ENCODE data around the gene GLIS1. TPM values are rescaled to one million over a fixed set of nuclear protein-coding genes. Genes with fewer than 3 reads are reported as not detected.

GLIS1 gene
- total and polyA plus RNA-seq, 2 experiments from 2014 or later = 0.77 to 0.95 TPM

DNA sequence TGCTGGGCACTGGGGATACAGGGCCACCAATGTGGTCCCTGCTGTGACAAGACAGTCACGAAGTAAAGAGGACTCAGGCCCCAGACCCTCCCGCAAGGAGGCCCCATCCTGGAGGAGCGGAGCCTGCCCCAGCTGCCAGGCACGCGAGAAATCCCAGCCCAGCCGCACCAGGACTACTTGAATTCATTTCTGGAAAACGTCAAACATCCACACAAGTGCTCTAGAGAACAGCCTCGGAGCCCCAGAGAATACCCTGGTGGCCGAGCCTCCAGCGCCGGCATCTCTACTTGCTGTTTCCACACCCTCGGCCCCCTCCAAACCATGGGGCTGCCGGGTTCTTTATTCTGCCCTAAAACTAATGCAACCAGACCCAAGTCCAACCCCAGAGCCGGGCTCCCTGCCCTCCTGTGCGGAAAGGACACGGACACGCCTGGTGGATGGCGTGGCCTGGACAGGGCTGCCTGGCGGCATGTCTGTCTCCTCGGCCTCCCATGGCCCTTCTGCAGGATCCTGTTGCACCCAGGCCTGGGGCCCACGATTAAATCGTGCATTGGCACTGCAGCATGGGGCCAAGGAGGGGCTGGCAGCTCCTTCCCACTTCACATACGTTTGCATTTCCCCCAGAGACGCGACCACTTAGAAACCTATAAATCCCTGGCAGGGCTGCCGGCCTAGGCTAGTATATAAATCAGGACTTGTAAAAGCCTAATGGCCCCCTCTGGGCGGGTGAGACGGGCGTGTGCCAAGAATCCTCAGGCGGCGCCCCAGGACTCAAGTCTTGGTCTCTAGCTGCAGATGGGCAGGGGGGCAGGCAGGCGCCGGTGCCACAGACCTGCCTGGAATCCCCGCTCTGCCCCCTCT is 238.5 kb downstream of the GLIS1 start:
- Histone ChIP-seq H3K27ac (no peak overlapping the region), H3K9me3 (ENCODE audit: low read depth) (no peaks in the 10 kb centered on the region), H3K4me3 (no peak overlapping the region), H3K36me3 (no peaks in the 10 kb centered on the region), H3K4me1 (ENCODE audit: low read depth) (peaks cover 16% of the 10 kb centered on the region), H3K27me3 (no peaks in the 10 kb centered on the region)
- TF ChIP-seq, protein P1, sequence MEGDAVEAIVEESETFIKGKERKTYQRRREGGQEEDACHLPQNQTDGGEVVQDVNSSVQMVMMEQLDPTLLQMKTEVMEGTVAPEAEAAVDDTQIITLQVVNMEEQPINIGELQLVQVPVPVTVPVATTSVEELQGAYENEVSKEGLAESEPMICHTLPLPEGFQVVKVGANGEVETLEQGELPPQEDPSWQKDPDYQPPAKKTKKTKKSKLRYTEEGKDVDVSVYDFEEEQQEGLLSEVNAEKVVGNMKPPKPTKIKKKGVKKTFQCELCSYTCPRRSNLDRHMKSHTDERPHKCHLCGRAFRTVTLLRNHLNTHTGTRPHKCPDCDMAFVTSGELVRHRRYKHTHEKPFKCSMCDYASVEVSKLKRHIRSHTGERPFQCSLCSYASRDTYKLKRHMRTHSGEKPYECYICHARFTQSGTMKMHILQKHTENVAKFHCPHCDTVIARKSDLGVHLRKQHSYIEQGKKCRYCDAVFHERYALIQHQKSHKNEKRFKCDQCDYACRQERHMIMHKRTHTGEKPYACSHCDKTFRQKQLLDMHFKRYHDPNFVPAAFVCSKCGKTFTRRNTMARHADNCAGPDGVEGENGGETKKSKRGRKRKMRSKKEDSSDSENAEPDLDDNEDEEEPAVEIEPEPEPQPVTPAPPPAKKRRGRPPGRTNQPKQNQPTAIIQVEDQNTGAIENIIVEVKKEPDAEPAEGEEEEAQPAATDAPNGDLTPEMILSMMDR (IDR thresholded peaks at IDR 0.05; ENCODE audit: low read depth, low read length) = no peak
- peak in 1 of 2 donors; percentile 83 for DNase-seq (ENCODE audit: low read depth in 1 of 2, low spot score in 1 of 2)

DNA sequence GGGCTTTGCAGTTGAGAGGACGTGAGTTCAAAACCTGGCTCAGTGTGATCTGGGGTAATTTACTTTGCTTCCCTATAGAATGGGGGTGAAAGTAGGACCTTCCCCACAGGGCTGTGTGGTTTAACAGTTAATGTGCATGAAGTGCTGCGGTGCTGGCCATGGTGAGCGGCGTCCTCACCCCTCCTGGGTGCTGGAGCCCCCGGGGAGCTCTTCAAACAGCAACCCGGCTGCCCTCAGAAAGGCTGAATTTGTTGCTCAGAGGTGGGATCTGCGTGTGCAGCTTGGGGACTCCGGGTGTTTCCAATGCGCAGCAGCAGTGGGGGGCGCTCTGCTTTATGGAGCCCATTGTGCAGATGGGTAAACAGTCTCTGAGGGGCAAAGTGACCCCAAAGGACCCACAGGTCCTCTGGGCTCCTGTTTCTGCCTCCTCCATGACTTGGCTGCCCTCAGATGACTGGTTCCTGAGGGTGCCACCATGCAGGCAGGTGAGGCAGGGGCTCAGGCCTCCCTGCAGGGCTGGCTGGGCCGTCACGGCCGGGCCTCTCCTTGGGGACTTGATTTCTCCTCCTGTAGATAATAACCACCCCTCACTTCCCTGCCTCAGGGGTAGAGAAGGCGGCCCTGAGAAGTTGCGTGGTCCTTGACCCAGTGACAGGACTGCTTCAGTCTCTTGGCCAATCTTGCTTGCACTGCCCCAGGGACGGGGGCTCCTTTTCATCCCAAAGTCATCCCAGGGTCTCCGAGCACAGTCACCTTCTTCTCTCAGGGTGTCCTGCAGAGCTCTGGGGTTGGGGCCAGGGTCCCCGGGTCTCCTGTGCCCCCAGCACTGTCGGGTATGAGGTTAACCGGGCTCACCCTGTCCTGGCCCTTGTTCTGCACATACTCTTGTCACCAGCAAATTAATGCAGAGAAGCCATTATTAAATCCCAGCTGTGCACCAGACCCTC is 239.4 kb downstream of the GLIS1 start:
- no peaks in the 10 kb centered on the region for H3K36me3 ChIP-seq
- no peaks in the 10 kb centered on the region for H3K9me3 ChIP-seq (ENCODE audit: low read depth)
- peaks cover 16% of the 10 kb centered on the region for H3K4me1 ChIP-seq (ENCODE audit: low read depth)
- H3K27ac ChIP-seq = no peak overlapping the region
- no peak for DNase-seq (ENCODE audit: low read depth in 1 of 2, low spot score in 1 of 2)
- TF ChIP-seq, protein P1 (IDR thresholded peaks at IDR 0.05; ENCODE audit: low read depth, low read length) = no peak
- H3K27me3 ChIP-seq = no peaks in the 10 kb centered on the region
- H3K4me3 ChIP-seq = no peak overlapping the region

DNA sequence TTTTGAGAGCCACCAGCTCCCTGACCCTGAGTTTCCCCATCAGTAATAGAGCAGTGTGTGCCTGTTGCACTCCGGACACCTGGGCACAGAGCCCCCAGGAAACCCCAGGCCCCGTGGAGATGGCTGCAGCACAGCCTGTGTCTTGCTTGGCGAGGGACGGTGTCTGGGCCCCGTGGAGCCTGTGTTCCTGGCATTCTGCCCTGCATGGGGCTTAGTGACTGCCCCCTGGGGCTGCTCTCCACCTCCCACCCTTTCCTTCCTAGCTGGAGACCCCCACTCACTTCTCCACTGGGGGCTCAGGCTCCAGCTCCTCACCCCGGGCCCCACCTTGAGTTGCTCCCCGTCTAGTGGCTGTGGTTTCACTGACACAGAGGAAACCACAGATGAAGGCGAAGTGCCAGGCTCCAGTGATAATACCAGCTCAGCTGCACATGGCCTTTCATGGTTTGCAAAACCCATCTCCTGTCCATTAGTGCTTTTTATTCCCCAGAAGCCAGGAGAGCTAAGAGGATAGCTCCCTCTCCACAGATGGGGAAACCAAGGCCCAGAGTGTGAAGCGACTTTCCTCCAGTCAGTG is 240.3 kb downstream of the GLIS1 start:
- Histone ChIP-seq H3K4me3 (no peak overlapping the region), H3K36me3 (no peaks in the 10 kb centered on the region), H3K27me3 (no peaks in the 10 kb centered on the region), H3K4me1 (ENCODE audit: low read depth) (peaks cover 12% of the 10 kb centered on the region), H3K9me3 (ENCODE audit: low read depth) (no peaks in the 10 kb centered on the region), H3K27ac (no peak overlapping the region)
- TF ChIP-seq, protein P1 (IDR thresholded peaks at IDR 0.05; ENCODE audit: low read depth, low read length) = no peak
- DNase-seq (ENCODE audit: low read depth in 1 of 2, low spot score in 1 of 2) = peak in 1 of 2 donors; percentile 65

DNA sequence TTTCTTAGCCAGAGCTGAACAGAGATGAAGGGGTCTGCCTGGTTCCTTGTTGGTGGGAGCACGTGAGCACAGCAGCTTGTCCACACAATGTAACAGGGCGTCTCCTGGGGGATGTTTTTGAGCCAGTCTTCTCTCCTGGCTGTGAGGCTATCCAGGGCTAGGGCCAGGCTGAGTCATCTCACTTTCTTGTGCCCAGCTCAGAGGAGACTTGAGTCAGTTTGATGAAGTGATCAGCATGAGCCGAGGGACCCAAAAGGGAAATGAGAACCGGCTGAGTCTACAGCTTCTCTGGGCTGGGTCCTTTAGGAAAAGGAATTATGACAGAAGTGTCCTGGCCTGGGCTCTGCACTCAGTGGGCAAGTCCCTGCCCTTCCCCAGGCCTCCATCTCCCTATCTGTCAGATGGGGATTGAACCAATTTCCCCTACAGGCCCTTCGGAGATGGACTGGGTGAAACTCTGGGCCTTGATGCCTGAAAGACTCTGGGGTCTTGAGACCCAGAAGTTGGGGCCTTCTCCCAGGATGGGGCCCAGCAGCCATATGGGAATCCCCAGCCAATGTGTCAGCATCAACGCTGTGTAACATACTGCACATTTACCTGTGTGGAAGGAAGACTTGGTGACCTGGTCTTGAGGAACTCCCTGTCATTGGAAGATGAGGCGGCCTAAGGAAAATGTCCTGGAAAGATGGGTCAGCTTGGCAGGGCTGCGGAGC is 243.2 kb downstream of the GLIS1 start:
- Histone ChIP-seq H3K4me3 (no peak overlapping the region), H3K36me3 (no peaks in the 10 kb centered on the region), H3K27ac (no peak overlapping the region), H3K4me1 (ENCODE audit: low read depth) (peaks cover 5% of the 10 kb centered on the region), H3K9me3 (ENCODE audit: low read depth) (no peaks in the 10 kb centered on the region), H3K27me3 (no peaks in the 10 kb centered on the region)
- TF ChIP-seq, protein P1 (IDR thresholded peaks at IDR 0.05; ENCODE audit: low read depth, low read length) = no peak
- peak in 1 of 2 donors; percentile 27 for DNase-seq (ENCODE audit: low read depth in 1 of 2, low spot score in 1 of 2)

DNA sequence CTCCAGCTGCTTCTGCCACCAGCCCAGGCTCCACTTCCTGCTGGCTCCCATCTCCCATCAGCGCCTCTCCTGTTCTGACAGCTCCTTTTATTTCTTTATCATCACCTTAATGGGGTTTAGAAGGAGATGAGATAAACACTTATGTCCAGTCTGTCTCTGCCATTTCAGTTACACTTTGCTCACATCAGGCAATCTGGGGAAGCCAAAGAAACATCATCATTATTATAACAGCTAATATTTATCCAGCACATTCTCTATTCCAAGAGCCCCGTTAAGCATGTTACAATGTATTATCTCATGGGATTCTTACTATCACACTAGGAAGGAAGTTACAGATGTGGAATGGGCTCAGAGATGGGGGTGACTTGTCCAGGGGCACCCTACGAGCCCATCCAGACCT is 248.6 kb downstream of the GLIS1 start:
- Histone ChIP-seq H3K27me3 (peaks cover 5% of the 10 kb centered on the region), H3K27ac (no peak overlapping the region), H3K4me1 (ENCODE audit: low read depth) (no peaks in the 10 kb centered on the region), H3K36me3 (no peaks in the 10 kb centered on the region), H3K9me3 (ENCODE audit: low read depth) (no peaks in the 10 kb centered on the region), H3K4me3 (no peak overlapping the region)
- TF ChIP-seq, protein P1 (IDR thresholded peaks at IDR 0.05; ENCODE audit: low read depth, low read length) = no peak
- DNase-seq (ENCODE audit: low read depth in 1 of 2, low spot score in 1 of 2) = no peak

Measured in cardiac muscle cell (in vitro differentiated cells and primary cell).